Activated T-cell treated with anti-CD3 and anti-CD28 coated beads, Interleukin-2, amount 50 U/mL, for 1 hour (primary cell): ENCODE results near the gene MROH8.
"Not testable (repeated sequence)": the region's sequence is repeated elsewhere in the genome, so short reads cannot be mapped to it uniquely, and the experiment has no call there.

Experiments
- DNase-seq: peaks from one replicate; pipeline ENCODE4 v3.0.0-alpha.2; 2020

MROH8 gene

GRCh38 chr20:37077009-37077408 lies 102.3 kb downstream of the MROH8 start:
- DNase-seq: no peak

DNA sequence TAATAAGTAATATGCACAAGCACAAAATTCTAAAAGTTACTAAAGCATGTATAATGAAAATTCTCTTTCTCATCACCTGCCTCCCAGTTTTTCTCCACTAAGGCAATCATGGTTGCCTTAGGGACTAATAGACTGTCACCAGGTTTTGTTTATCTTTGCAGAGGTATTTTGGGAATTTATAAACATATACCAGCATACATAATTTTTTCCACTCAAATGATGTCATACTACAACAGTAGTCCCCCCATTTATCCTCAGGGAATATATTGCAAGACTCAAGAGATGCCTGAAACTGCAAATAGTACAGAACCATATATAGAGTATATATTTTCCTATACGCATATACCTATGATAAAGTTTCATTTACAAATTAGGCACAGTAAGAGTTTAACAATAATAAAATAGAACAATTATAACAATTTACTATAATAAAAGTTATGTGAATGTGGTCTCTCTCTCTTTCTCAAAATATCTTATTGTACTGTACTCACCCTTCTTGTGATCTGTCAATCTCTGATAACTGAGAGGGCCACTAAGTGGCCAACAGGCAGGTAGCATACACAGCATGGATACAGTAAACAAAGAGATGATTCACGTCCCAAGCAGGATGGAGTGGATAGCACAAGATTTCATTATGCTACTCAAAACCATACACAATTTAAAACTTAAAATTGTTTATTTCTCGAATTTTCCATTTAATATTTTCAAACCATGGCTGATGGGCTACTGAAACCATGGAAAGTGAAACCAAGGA lies 103.2 kb downstream of the MROH8 start:
- DNase-seq: no peak

GRCh38 chr20:37072293-37073196 lies 106.8 kb downstream of the MROH8 start:
- DNase-seq: no peak

GRCh38 chr20:37071481-37071911 lies 107.9 kb downstream of the MROH8 start:
- peak; percentile 24 for DNase-seq

DNA sequence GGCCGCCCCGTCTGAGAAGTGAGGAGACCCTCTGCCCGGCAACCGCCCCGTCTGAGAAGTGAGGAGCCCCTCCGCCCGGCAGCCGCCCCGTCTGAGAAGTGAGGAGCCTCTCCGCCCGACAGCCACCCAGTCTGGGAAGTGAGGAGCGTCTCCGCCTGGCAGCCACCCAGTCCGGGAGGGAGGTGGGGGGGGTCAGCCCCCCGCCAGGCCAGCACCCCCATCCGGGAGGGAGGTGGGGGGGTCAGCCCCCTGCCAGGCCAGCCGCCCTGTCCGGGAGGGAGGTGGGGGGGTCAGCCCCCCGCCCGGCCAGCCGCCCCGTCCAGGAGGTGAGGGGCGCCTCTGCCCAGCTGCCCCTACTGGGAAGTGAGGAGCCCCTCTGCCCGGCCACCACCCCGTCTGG lies 109.8 kb downstream of the MROH8 start:
- DNase-seq: not testable (repeated sequence)

GRCh38 chr20:37066168-37066567 lies 113.2 kb downstream of the MROH8 start:
- no peak for DNase-seq

DNA sequence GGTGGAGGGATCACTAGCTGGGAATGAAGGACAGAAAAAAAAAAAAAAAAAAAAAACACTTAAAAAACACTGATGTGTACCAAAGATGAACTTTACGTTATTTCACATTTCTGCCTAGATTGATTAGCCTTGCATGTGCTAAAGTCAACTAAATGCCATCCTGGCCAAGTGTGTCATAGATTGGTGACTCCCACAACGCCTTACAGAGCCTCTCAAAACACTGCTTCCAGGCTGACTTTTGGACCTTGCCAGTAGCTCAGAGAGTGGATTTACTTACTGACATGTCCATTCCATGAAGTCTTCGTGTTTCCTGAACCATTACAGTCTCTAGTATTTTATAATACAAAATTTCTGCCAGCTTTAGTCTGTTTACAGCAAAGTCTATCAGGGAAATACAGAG lies 124.1 kb downstream of the MROH8 start:
- DNase-seq: no peak

DNA sequence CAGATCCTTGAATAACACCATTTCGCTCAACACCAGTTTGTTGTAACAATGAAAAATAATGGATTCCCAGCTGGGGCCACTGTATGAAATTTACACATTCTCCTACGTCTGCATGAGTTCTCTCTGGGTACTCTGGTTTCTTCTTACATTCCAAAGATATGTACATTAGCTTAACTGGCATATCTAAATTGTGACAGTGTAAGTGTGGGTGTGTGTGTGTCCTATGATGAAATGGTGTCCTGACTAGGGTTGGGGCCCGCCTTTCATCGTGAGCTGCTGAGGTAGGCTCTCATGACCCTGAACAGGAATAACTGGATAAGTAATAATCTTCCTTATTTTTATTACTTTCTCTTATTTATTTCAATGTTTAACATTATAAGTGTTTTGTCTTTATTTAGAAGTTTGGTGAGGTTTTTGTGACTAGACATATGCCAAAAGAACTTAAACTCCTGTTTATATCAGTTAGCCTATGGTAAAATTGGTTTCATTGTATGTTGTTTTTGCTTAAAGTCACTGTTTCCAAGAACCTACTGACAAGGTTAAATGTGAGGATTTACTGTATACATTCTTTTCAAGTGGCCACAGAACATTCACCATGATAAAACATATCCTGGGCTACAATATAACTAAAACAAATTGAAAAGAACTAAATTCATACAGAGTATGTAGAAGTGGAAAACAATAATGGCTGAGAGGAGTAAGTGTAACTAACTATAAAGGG lies 126.0 kb downstream of the MROH8 start:
- DNase-seq: no peak
